ENCODE results near the gene PPIF. TPM values are rescaled to one million over a fixed set of nuclear protein-coding genes. Genes with fewer than 3 reads are reported as not detected.

PPIF gene
- total RNA-seq, 6 experiments from 2014 or later: 66.1 to 109 (median 98.9) TPM

GRCh38 chr10:79324032-79324695, 23.1 kb upstream of the PPIF start:
- Mint-ChIP-seq H3K36me3 (ENCODE audit: low read depth) (peaks cover 13% of the 10 kb centered on the region), H3K9me3 (peaks cover 7% of the 10 kb centered on the region), H3K27ac (no peak overlapping the region), H3K4me1 (ENCODE audit: low read depth) (peaks cover 50% of the 10 kb centered on the region), H3K27me3 (ENCODE audit: insufficient read depth) (peaks cover 8% of the 10 kb centered on the region; the same call in 1 of the 2 replicates), H3K4me3 (no peak overlapping the region)
- DNase-seq: no peak
- no peak for TF ChIP-seq CTCF (IDR thresholded peaks at IDR 0.05)

- peaks cover 36% of the 10 kb centered on the region for H3K4me1 Mint-ChIP-seq (ENCODE audit: low read depth)
- H3K27ac Mint-ChIP-seq: no peak overlapping the region
- H3K36me3 Mint-ChIP-seq (ENCODE audit: low read depth): no peaks in the 10 kb centered on the region
- TF ChIP-seq CTCF (IDR thresholded peaks at IDR 0.05): no peak
- H3K27me3 Mint-ChIP-seq (ENCODE audit: insufficient read depth): no peaks in the 10 kb centered on the region; the same call in none of the 2 replicates
- no peak overlapping the region for H3K4me3 Mint-ChIP-seq
- DNase-seq: no peak
- H3K9me3 Mint-ChIP-seq: no peaks in the 10 kb centered on the region
Measured at GRCh38 chr10:79326361-79327089, 20.7 kb upstream of the PPIF start.

- no peak overlapping the region for H3K4me3 Mint-ChIP-seq
- H3K27ac Mint-ChIP-seq: no peak overlapping the region
- H3K27me3 Mint-ChIP-seq (ENCODE audit: insufficient read depth): no peaks in the 10 kb centered on the region; the same call in none of the 2 replicates
- no peak for DNase-seq
- H3K4me1 Mint-ChIP-seq (ENCODE audit: low read depth): peaks cover 36% of the 10 kb centered on the region
- TF ChIP-seq CTCF (IDR thresholded peaks at IDR 0.05): no peak
- H3K36me3 Mint-ChIP-seq (ENCODE audit: low read depth): peaks cover 3% of the 10 kb centered on the region
- H3K9me3 Mint-ChIP-seq: peaks cover 3% of the 10 kb centered on the region
Measured at GRCh38 chr10:79327090-79327457, 20.2 kb upstream of the PPIF start.

- H3K9me3 Mint-ChIP-seq: peaks cover 7% of the 10 kb centered on the region
- H3K27ac Mint-ChIP-seq: no peak overlapping the region
- no peak for DNase-seq
- H3K4me1 Mint-ChIP-seq (ENCODE audit: low read depth): peaks cover 27% of the 10 kb centered on the region
- TF ChIP-seq CTCF (IDR thresholded peaks at IDR 0.05): no peak
- H3K27me3 Mint-ChIP-seq (ENCODE audit: insufficient read depth): no peaks in the 10 kb centered on the region; the same call in none of the 2 replicates
- H3K4me3 Mint-ChIP-seq: no peak overlapping the region
- H3K36me3 Mint-ChIP-seq (ENCODE audit: low read depth): peaks cover 5% of the 10 kb centered on the region
Measured at GRCh38 chr10:79328147-79328701, 19.0 kb upstream of the PPIF start.

GRCh38 chr10:79328737-79329504, 18.3 kb upstream of the PPIF start:
- TF ChIP-seq CTCF (IDR thresholded peaks at IDR 0.05): no peak
- no peaks in the 10 kb centered on the region; the same call in none of the 2 replicates for H3K27me3 Mint-ChIP-seq (ENCODE audit: insufficient read depth)
- peaks cover 27% of the 10 kb centered on the region for H3K4me1 Mint-ChIP-seq (ENCODE audit: low read depth)
- H3K27ac Mint-ChIP-seq: no peak overlapping the region; the same call in 1 of the 2 replicates
- H3K4me3 Mint-ChIP-seq: no peak overlapping the region
- peaks cover 5% of the 10 kb centered on the region for H3K36me3 Mint-ChIP-seq (ENCODE audit: low read depth)
- peaks cover 9% of the 10 kb centered on the region for H3K9me3 Mint-ChIP-seq
- DNase-seq: peak; percentile 38

Measured in HFFc6 (cell line).